GM18502 (cell line): ENCODE measurements around the gene PTGR3.

Experiments
- ATAC-seq: cut with Tn5 transposase; IDR thresholded peaks from one replicate; pipeline ENCODE4 v1.9.1; 2021; ENCODE audit warnings: mild to moderate bottlenecking; ENCODE audit not compliant: unreplicated experiment, poor library complexity

PTGR3 gene

GRCh38 chr18:75209129-75209950 lies at the start of gene PTGR3:
TSS of gene PTGR3 (minus strand) at chr18:75209139. CDS start at chr18:75209058, 81 bp downstream.
- peak; percentile 50 for ATAC-seq

- no peak for ATAC-seq
These were observed 48.7 kb upstream of the PTGR3 start for GRCh38 chr18:75257605-75258004.

GRCh38 chr18:75256376-75256775 lies 47.4 kb upstream of the PTGR3 start:
- ATAC-seq: no peak

- no peak for ATAC-seq
These were observed 46.2 kb upstream of the PTGR3 start for GRCh38 chr18:75255094-75255493.

GRCh38 chr18:75253784-75254183 lies 44.8 kb upstream of the PTGR3 start:
- no peak for ATAC-seq

- no peak for ATAC-seq
These were observed 44.1 kb upstream of the PTGR3 start for GRCh38 chr18:75253043-75253442.

- ATAC-seq: no peak
These were observed 43.2 kb upstream of the PTGR3 start for GRCh38 chr18:75252136-75252535.

- ATAC-seq: no peak
These were observed 42.5 kb upstream of the PTGR3 start for GRCh38 chr18:75251466-75251865.

- ATAC-seq: no peak
These were observed 41.5 kb upstream of the PTGR3 start for GRCh38 chr18:75250471-75250821.

GRCh38 chr18:75249672-75250470 lies 40.9 kb upstream of the PTGR3 start:
- ATAC-seq: no peak

- no peak for ATAC-seq
These were observed 40.2 kb upstream of the PTGR3 start for GRCh38 chr18:75249175-75249518.

GRCh38 chr18:75248426-75249174 lies 39.7 kb upstream of the PTGR3 start:
- no peak for ATAC-seq

GRCh38 chr18:75247611-75248421 lies 38.9 kb upstream of the PTGR3 start:
- ATAC-seq: peak; percentile 63

GRCh38 chr18:75246721-75247610 lies 38.0 kb upstream of the PTGR3 start:
- ATAC-seq: no peak

- no peak for ATAC-seq
These were observed 35.7 kb upstream of the PTGR3 start for GRCh38 chr18:75244351-75245313.

GRCh38 chr18:75241705-75242104 lies 32.8 kb upstream of the PTGR3 start:
- ATAC-seq: no peak

- no peak for ATAC-seq
These were observed 31.5 kb upstream of the PTGR3 start for GRCh38 chr18:75240433-75240832.

- ATAC-seq: no peak
These were observed 29.8 kb upstream of the PTGR3 start for GRCh38 chr18:75238786-75239185.
